ENCODE results near the gene TMEM53. TPM values are rescaled to one million over a fixed set of nuclear protein-coding genes. Genes with fewer than 3 reads are reported as not detected.

TMEM53 gene
- total RNA-seq, 4 donors from 2014 or later: 5.2 to 23.4 (median 9.9) TPM

DNA sequence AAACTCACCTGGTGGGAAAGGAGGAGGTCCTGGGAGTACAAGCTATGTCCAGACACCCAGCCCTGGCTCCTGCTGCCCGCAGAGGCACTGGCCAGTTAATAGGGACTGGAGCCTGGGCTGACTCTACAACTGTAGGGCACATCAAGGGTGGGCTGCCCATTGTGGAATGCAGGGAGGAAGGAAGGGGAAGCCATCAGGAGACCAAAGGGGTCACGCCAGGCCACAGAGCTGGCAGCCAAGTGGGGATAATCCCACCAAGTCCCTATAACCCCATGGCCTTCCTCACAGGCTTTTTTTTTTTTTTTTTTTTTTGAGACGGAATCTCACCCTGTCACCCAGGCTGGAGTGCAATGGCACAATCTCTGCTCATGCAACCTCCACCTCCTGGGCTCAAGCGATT lies 14.7 kb downstream of the TMEM53 start:
- intact Hi-C loops (cut with DNase I; ENCODE audit: low total_unique reads): no loop called here
- no peak overlapping the region for H3K4me3 ChIP-seq (ENCODE audit: low read depth, poor library complexity, severe bottlenecking)
- TF ChIP-seq POLR2A (IDR thresholded peaks at IDR 0.05): no peak
- TF ChIP-seq, protein P1, sequence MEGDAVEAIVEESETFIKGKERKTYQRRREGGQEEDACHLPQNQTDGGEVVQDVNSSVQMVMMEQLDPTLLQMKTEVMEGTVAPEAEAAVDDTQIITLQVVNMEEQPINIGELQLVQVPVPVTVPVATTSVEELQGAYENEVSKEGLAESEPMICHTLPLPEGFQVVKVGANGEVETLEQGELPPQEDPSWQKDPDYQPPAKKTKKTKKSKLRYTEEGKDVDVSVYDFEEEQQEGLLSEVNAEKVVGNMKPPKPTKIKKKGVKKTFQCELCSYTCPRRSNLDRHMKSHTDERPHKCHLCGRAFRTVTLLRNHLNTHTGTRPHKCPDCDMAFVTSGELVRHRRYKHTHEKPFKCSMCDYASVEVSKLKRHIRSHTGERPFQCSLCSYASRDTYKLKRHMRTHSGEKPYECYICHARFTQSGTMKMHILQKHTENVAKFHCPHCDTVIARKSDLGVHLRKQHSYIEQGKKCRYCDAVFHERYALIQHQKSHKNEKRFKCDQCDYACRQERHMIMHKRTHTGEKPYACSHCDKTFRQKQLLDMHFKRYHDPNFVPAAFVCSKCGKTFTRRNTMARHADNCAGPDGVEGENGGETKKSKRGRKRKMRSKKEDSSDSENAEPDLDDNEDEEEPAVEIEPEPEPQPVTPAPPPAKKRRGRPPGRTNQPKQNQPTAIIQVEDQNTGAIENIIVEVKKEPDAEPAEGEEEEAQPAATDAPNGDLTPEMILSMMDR (IDR thresholded peaks at IDR 0.05): no peak
- no peak for DNase-seq (ENCODE audit: low spot score in 2 of 2)
- WGBS, 2 donors: 97 to 100% methylated on average over 4 of the region's 4 CpGs

DNA sequence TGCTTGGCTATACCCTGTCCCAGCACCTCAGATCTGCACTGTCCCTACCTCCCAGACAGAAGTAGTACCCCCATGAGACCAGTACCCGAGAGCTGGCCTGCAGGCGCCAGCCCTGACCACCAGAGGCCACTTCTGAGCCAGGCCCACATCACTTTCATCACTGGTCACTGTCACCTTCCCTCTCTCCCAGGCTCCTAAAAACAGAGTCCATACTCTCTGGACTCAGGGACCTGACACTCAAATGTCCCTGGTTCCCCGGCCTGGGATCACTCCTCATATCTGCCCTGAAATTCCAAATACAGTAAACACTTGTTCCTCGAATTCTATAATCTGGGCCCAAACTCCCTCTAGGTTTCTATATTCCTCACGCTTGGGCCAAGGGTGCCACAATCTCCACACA lies 18.7 kb downstream of the TMEM53 start:
- TF ChIP-seq, protein P1 (IDR thresholded peaks at IDR 0.05): no peak
- no peak for TF ChIP-seq POLR2A (IDR thresholded peaks at IDR 0.05)
- 79 to 80% methylated on average over 5 of the region's 5 CpGs for WGBS, 2 donors
- intact Hi-C loops (cut with DNase I; ENCODE audit: low total_unique reads): no loop called here
- DNase-seq (ENCODE audit: low spot score in 2 of 2): no peak
- no peak overlapping the region for H3K4me3 ChIP-seq (ENCODE audit: low read depth, poor library complexity, severe bottlenecking)

DNA sequence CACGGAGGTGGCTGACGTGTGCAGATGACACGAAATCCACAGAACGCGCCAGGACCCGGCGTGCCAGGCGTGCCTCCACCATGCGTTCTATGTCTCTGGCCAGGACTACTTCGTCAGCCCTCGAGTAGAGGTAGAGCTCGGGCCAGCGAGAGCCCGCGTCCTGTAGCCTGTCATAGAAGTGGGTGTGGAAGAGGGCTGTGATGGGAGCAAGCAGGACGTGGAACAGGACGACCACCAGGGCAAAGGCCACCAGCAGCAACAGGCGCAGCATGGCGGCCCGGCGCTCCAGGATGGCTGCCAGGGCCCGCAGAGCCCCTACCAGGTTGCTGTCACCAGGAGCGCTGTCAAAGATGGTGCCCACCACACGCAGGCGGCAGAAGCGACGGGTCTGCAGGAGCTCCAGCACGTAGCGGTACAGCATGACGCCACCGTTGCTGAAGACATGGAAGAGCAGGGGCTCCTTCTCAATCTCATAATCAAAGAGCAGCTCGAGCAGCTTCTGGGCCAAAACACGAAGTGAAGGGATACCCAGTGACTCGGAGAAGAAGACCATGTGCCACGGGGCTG lies 19.6 kb downstream of the TMEM53 start:
- TF ChIP-seq, protein P1 (IDR thresholded peaks at IDR 0.05): no peak
- no peak for TF ChIP-seq POLR2A (IDR thresholded peaks at IDR 0.05)
- DNase-seq (ENCODE audit: low spot score in 2 of 2): no peak
- H3K4me3 ChIP-seq (ENCODE audit: low read depth, poor library complexity, severe bottlenecking): no peak overlapping the region
- intact Hi-C loops (cut with DNase I; ENCODE audit: low total_unique reads): no loop called here
- 91 to 93% methylated on average over 35 of the region's 35 CpGs for WGBS, 2 donors

DNA sequence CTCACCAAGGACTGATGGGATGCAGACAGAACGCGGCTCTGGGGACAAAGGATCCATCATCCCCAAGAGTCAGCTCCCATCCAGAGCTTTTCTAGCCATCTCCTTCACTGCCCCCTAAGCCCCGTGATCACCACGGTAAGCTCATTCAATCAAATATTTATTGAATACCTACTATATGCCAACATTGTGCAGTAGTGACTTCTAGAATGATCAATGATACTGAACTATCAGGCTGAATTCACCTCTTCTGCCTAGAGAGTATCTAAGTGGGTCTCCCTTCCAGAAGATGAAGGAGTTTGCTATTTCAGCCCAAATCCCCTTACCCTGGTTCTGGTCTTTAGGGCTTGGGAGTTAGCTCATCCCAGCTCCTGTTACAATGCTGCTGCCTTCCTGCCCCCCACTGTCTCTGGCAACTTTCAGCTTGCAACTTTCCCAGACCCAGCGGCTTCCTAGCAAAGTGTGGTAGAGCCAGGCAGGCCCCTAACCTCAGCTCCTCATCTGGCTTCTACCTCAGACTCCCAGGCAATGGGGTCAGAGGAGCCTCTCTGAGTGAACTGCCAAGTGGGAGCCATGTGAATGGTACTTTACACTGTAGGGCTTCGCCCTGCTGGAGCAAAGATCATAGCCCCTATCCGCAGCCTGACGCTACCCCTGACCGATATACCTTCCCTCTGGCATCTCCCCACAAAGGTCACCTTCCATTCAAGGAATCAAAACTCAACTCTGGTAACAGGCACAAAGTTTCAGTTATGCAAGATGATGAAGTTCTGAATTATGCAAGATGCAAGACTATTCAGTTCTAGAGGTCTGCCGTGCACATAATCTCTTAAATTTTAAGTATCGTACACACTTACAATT lies 20.9 kb downstream of the TMEM53 start:
- no peak overlapping the region for H3K4me3 ChIP-seq (ENCODE audit: low read depth, poor library complexity, severe bottlenecking)
- no peak for TF ChIP-seq POLR2A (IDR thresholded peaks at IDR 0.05)
- TF ChIP-seq, protein P1 (IDR thresholded peaks at IDR 0.05): no peak
- no peak for DNase-seq (ENCODE audit: low spot score in 2 of 2)
- intact Hi-C loops (cut with DNase I; ENCODE audit: low total_unique reads): no loop called here
- 64 to 68% methylated on average over 11 of the region's 11 CpGs for WGBS, 2 donors

DNA sequence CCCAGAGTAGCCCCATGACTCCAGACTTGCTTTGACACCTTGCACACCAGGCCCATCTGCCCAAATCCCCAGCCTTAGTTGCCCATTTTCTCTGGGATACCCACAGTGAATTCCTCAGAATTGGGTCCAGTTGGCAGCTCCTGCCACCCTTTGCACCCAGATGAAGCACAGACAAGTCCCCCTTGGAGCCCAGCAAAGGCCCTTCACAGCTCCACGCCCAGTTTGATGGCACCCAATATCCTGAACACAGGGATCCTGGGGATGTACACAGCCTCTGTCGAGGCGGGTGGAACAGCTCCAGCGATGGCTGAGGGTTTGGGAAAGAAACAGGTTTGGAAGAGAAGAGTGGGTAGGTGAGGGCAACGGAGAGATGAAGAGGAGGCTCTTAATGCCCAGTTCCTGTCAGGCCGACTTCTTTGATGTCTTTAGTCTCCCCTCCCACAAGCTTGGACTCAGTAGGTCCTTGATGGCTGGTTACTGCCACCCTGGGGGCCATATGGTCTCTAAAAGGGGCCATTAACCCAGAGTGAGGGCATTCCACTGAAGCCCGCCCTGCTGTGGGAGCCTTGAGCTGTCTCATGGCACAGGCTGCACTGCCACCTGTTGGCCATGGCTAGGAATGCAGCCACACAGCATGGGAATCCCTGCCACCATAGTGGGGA lies 21.7 kb downstream of the TMEM53 start:
- TF ChIP-seq, protein P1 (IDR thresholded peaks at IDR 0.05): peak in 1 of 3 donors; percentile 78
- TF ChIP-seq POLR2A (IDR thresholded peaks at IDR 0.05): no peak
- peak; percentile 73 to 95 for DNase-seq (ENCODE audit: low spot score in 2 of 2)
- no peak overlapping the region for H3K4me3 ChIP-seq (ENCODE audit: low read depth, poor library complexity, severe bottlenecking)
- 48 to 53% methylated on average over 7 of the region's 7 CpGs for WGBS, 2 donors
- intact Hi-C loops (cut with DNase I; ENCODE audit: low total_unique reads): no loop called here

All from lower leg skin (tissue), 4 donors.